ENCODE results near the gene AFF3.
"Not testable (repeated sequence)": the region's sequence is repeated elsewhere in the genome, so short reads cannot be mapped to it uniquely, and the experiment has no call there.

Gene AFF3

DNA sequence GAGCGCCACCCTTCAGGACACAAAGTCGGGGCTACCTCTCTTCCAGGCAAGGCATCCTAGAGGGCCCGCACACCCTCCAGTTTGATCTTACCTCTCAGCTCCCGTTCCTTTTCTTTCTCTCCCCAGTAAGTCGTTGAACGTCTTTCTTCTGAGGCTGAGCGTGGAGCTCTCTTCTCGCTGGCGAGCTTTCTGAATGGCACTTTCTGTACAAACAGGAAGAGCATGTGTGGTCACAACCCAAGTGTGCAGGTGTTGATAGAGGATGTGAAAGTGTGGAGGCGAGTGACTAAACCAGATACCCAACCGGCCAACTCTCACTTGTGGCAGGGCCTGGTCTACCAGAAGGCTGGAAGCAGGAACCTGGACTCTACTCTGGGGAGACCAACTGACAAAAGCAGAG, at the start of gene AFF3:
Gene AFF3 (minus strand): TSS at position 198 of the 400 bp plus-strand sequence. CDS start 38,136 bp downstream, outside the sequence.
- DNase-seq = no peak

- no peak for DNase-seq
Measured at GRCh38 chr2:100189387-100189786, 47.0 kb upstream of the AFF3 start.

GRCh38 chr2:100188326-100188725, 45.9 kb upstream of the AFF3 start:
- no peak for DNase-seq

GRCh38 chr2:100186126-100186525, 43.7 kb upstream of the AFF3 start:
- no peak for DNase-seq

DNA sequence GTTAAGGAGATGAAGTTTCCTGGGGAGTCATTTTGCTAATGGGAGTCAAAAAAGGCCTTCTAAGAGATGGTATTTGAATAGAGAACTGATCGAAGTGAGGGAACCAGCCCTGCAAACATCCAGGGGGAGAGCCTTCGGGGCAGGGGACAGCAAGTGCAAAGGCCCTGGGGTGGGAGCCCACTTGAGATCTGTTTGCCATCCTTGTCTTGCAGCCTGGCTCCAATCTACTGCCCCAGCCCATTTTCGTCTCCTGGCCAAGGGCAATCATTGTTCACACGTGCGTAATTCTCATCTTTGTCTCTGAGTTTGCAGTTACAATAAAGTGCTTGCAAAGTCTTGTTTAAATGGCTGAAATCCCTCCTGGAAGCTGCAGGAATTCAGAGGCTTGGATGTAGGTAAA, 43.1 kb upstream of the AFF3 start:
- DNase-seq = no peak

DNA sequence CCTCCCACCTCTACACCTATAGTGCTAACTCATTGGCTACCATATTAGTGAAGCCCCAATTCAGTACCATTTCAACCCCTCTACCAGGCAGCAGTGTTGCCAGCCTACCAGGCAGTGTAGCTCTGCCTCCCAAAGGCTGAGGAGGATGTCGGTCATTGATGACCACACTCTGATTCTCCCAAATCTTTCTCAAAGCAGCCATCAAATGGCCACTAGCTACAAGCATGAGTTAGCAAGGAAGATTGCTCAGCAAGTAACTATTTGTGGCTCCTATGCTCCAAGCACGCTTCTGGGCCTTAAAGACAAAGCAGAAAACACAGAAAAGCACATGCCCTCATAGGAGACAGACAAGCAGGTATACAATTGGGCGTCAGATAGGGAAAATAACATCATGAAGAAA, 42.7 kb upstream of the AFF3 start:
- DNase-seq = no peak

DNA sequence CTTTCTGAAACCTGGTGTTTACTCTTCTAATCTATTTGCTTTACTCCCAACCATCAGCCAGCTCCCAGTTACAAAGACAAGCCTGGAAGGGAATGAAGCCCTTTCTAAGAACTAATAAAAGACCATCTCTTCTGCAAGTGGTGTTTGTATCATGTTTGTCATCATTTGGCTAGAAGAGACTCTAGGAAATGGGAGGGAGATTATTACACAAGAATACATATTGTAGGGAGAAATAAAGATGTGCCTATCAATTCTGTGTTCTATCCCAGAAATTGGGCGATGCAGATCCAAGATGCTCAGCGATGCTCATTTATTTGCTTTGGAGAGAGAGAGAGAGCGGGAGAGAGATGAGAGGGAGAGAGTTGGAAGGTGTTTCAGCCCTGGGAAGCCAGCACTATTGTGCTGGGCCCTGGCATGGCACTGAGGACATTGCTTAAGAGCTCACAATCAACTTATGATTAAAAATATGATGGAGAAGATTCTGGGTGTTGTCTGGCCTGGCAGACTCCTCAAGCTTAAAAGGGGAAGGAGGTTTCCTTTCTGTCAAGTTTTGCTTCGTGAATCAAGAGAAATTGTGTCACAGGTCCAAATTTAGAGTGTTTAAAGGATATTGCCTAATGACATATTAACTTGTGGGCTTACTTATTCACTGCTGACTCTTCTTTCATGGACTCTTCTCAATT, 41.8 kb upstream of the AFF3 start:
- DNase-seq = no peak

GRCh38 chr2:100182494-100183361, 40.3 kb upstream of the AFF3 start:
- DNase-seq = no peak

DNA sequence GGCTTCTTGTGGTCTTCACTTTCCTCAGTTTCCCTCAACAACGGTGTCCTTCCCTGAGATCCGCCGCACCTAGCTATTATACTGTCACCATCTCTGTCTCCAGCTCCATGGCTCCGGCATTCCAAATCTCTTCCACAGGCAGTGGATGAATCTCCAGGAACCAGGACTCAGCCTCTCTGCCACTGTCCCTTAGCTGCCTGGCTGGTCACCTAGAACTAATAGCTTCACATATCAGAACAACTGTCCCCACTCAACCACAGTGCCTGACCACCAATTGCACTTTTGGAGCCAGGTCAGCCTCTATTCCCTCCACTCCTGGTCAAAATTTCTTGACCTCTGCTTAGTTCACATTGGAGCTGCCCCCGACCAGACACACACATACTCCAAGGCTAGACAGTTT, 38.1 kb upstream of the AFF3 start:
- DNase-seq = no peak

DNA sequence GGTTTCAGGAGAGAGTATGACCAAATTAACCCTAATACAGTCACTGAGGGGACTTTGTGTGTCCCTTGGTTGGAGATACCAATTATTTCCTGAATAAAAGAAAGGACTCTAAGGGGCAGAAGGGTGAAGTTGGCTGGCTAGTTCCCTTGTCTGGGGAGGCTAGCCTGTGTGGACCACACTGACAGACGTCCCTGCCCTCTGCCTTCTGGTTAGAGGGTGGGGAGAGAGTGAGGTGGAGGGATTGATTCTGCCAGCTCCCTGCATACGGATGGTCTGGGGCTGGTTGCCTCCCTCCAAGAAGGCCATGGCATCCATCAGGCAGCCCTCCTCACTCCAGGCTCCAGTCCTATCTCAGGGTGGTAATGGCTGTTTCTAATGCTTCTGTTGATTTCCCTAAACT, 37.4 kb upstream of the AFF3 start:
- no peak for DNase-seq

DNA sequence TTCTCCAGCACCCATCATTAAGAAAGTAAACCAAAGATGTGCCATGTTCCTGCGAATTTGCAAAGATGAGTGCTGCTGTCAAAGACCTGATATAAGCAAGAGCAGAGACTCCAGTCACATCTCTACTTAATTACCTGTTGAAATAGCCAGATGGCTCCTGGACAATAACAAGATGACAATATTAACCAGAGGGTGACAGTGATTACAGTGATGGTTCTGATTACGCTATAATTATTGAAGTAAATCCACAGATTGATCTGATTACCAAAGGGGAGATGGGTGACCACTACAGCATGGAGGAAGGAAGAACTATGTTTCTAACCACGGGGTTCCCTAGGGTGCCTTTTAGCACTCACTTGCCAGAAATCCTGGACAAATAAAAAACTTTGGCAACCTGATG, 36.5 kb upstream of the AFF3 start:
- no peak for DNase-seq

- DNase-seq = no peak
Measured at GRCh38 chr2:100178085-100178788, 35.8 kb upstream of the AFF3 start.

DNA sequence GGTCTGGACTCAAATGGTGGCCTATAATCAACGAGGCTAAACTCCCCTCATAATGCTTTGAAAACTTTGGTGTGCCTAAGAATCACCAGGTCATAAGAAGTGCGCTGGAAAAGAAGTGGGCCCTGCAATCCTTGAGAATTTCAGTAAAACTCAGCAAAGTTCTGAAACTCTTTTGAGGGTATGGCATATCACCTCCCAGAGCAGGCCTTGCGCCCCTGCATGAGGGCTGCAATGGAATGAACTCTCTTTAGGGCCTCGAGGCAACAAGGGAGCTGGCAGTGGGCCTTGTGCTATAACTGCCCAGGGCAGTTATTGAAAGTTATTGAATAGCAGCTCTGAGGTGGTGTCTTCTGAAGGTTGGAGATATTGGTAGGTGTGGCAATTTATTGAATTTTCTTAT, 34.5 kb upstream of the AFF3 start:
- DNase-seq = no peak

GRCh38 chr2:100174026-100174431, 31.6 kb upstream of the AFF3 start:
- no peak for DNase-seq

DNA sequence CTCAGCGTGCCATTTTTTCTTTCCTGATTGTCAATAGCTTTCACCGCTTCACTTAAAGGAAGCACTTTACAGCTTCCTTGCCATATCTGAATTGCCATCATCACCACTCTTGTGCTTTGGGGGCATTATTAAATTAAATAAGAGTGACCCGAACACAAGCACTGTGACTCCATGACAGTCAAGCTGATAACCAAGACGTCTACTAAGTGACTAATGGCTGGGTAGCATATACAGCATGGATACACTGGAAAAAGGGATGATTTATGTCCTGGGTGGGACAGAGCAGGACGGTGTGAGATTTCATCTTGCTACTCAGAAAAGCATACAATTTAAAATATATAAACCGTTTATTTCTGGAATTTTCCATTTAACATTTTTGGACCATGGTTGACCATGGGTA, 24.3 kb upstream of the AFF3 start:
- DNase-seq = no peak

- DNase-seq = no peak
Measured at GRCh38 chr2:100163605-100164004, 21.2 kb upstream of the AFF3 start.

GRCh38 chr2:100161945-100162620, 19.7 kb upstream of the AFF3 start:
- DNase-seq = no peak

GRCh38 chr2:100160396-100160795, 18.0 kb upstream of the AFF3 start:
- no peak for DNase-seq

- DNase-seq = not testable (repeated sequence)
Measured at GRCh38 chr2:100151832-100152231, 9.4 kb upstream of the AFF3 start.

DNA sequence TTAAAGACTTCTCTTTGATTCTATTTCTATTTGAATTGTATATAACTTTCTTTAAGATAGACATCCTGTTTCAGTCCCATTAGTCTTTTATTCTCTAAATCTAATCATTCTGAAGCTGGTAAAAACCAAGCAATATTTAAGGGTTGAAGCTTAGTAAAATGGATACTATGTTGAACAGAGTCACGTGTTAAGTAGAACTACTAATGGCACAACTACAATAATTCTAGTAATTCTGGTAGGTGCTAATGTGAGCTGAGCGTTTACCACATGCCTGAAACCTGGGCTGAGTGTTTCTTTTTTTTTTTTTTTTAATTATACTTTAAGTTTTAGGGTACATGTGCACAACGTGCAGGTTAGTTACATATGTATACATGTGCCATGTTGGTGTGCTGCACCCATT, 8.9 kb upstream of the AFF3 start:
- no peak for DNase-seq

DNA sequence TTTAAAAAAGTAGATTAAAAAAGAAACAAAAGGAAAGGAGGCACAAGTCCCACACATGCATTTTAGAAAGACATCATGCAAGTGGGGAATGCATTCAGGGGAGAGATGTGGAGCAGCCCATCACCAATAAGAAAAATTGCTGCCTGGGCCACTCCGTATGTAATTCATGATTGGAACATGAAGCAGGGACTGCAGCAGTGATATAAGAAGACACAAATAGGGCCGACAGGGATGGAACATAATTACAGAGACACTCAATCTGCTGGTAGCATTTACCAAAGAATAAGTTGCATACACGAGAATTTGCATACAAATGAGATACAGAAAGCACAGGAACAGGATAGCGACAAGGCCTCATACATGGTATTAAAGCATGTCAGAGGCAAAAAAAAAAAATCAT, 6.5 kb upstream of the AFF3 start:
- DNase-seq = no peak

- DNase-seq = no peak
Measured at GRCh38 chr2:100146657-100146960, 4.2 kb upstream of the AFF3 start.

GRCh38 chr2:100145893-100146656, 3.7 kb upstream of the AFF3 start:
- no peak for DNase-seq
